ENCODE results near the gene KRTAP4-5.

DNA sequence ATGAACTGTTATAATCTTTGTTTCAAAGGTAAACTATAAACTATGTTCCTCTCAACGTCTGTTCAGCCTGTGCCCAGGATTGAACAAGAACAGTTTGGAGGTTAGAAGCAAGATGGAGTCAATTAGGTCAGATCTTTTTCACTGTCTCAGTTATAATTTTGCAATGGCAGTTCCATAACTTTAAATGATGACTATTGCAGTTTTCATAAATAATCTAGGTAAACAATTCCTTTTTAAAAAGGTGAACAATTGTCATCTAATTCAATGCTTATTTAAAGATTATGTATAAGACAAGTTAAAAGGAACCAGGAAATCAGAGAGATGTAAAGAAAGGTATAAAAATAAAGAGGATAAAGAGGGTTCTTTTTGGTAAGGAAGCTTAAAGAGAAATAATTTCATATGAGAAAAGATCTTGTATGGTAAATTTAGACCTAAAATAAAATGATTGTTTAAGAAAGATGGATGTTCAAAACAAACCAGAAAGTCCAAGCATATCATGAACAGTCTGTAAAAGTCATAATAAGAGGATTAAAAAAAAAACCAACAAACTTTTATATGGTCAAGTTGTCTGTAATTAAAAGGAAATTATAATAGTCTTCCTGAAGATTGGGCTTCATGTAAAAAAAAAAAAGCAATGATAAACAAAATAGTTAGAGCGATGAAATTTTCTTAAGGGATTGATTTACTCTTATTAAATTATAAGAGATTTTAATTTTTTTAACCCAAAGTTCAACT lies 38.3 kb downstream of the KRTAP4-5 start:
- TF ChIP-seq, protein P1, sequence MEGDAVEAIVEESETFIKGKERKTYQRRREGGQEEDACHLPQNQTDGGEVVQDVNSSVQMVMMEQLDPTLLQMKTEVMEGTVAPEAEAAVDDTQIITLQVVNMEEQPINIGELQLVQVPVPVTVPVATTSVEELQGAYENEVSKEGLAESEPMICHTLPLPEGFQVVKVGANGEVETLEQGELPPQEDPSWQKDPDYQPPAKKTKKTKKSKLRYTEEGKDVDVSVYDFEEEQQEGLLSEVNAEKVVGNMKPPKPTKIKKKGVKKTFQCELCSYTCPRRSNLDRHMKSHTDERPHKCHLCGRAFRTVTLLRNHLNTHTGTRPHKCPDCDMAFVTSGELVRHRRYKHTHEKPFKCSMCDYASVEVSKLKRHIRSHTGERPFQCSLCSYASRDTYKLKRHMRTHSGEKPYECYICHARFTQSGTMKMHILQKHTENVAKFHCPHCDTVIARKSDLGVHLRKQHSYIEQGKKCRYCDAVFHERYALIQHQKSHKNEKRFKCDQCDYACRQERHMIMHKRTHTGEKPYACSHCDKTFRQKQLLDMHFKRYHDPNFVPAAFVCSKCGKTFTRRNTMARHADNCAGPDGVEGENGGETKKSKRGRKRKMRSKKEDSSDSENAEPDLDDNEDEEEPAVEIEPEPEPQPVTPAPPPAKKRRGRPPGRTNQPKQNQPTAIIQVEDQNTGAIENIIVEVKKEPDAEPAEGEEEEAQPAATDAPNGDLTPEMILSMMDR (IDR thresholded peaks at IDR 0.05), result no peak
- TF ChIP-seq POLR2AphosphoS5 (IDR thresholded peaks at IDR 0.05) (no peak), POLR2A (IDR thresholded peaks at IDR 0.05) (no peak)
